Kidney epithelial cell (primary cell): Measurements from ENCODE around the gene PZP. TPM values are rescaled to one million over a fixed set of nuclear protein-coding genes. Genes with fewer than 3 reads are reported as not detected.

Source experiments
- DNase-seq: peaks from one replicate; pipeline ENCODE4 v3.0.0-alpha.2; 2010; ENCODE audit warnings: low read depth
- H3K27me3 ChIP-seq: 2 replicates; pipeline ENCODE4 v1.6.0; 2011; ENCODE audit warnings: low read length; ENCODE audit not compliant: control insufficient read depth, insufficient read depth
- H3K36me3 ChIP-seq: 2 replicates; pipeline ENCODE4 v1.5.1; 2011; ENCODE audit warnings: low read length; ENCODE audit not compliant: control insufficient read depth, insufficient read depth
- H3K4me3 ChIP-seq: 2 replicates; pipeline ENCODE4 v1.5.1; 2011; ENCODE audit warnings: low read depth, mild to moderate bottlenecking, control low read depth, low read length
- total RNA-seq: library from RNA; depleted of rRNA; stranded (reverse); fragments of >200 nt; gene quantifications from 2 replicates; pipeline ENCODE4 v1.2.3, GENCODE V29; 2015
- TF ChIP-seq, protein P1 (sequence below): IDR thresholded peaks from 2 replicates; pipeline ENCODE4 v1.5.1; 2011; ENCODE audit warnings: mild to moderate bottlenecking, moderate library complexity, low read length, control low read depth, inconsistent platforms; ENCODE audit not compliant: insufficient read depth, poor library complexity, severe bottlenecking

PZP gene
- total RNA-seq, 1 donor from 2014 or later = not detected

DNA sequence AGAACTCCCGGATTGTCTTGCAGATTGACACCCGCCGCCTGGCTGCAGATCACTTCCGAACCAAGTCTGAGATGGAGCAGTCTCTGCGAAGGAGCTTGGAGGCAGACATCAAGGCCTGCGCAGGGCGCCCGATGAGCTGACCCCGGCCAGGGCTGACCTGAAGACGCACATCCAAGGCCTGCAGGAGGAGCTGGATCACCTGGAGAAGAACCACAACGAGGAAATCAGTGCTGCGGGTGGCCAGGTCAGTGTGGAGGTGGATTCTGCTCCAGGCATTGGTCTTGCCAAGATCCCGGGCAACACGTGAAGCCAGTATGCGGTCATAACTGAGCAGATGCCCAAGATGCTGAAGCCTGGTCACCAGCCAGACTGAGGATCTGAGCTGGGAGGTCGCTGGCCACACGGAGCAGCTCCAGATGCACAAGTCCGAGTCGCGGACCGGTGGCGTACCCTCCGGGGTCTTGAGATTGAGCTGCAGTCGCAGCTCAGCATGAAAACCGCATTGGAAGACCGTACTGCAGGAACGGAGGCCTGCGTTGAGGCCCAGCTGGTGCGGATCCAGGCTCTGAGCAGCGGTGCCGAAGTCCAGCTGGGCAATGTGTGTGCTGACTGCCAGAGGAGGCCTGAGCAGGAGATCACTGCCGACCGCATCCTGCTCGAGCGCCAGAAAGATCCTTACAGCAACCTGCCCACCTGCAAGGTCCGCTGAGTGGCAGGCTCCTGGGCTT, 80.1 kb downstream of the PZP start:
- no peak overlapping the region for H3K4me3 ChIP-seq
- TF ChIP-seq, protein P1, sequence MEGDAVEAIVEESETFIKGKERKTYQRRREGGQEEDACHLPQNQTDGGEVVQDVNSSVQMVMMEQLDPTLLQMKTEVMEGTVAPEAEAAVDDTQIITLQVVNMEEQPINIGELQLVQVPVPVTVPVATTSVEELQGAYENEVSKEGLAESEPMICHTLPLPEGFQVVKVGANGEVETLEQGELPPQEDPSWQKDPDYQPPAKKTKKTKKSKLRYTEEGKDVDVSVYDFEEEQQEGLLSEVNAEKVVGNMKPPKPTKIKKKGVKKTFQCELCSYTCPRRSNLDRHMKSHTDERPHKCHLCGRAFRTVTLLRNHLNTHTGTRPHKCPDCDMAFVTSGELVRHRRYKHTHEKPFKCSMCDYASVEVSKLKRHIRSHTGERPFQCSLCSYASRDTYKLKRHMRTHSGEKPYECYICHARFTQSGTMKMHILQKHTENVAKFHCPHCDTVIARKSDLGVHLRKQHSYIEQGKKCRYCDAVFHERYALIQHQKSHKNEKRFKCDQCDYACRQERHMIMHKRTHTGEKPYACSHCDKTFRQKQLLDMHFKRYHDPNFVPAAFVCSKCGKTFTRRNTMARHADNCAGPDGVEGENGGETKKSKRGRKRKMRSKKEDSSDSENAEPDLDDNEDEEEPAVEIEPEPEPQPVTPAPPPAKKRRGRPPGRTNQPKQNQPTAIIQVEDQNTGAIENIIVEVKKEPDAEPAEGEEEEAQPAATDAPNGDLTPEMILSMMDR = no peak
- H3K27me3 ChIP-seq = no peaks in the 10 kb centered on the region
- no peaks in the 10 kb centered on the region for H3K36me3 ChIP-seq
- DNase-seq = no peak

DNA sequence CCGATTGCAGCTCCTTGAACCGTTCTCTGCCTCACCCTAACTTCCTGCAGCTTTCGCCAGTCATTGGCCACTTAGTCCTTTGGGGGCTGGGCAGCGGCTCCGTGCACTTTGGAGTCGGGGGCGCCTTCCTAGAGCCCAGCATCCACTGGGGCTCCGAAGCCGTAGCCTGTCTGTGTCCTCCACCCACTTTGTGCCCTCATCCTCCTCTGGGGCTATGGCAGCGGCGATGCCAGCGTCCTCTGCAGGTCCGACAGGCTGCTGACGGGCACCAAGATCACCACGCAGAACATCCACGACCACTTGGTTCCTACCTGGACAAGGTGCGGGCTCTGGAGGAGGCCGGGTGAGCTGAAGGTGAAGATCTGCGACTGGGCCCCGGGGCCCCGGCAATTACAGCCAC, 80.7 kb downstream of the PZP start:
- Histone ChIP-seq H3K4me3 (no peak overlapping the region), H3K36me3 (no peaks in the 10 kb centered on the region), H3K27me3 (no peaks in the 10 kb centered on the region)
- DNase-seq = no peak
- TF ChIP-seq, protein P1 = no peak

DNA sequence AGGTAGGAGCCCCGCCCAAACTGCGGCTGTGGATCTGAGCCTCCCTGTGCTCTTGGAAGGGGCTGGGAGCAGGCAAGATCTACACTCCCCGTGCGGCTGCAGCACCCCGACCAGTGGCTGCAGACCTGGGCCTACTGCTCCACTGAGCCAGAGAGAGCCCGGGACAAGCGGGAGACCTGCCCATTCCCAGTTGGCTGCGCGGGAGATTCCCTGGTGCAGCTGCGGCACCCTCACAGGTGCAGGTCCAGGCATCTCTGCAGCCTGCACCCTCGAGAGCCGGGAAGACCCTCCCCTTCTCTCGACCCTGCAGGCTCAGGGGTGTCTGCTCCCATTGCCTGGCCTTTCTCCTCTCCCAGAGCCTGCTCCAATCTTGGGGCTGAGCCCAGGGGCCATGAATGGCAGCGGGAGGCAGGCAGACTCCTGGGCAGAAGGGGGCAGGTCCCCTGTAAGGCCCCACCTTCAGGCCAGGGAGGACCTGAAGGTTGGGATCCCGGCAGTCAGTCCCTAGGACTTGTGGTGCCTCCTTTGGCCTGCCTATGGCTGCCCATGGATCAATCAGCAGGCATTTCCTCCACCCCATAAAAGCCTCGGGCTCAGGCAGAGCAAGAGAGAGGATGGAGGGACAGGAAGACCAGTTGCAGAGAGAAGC, 83.7 kb downstream of the PZP start:
- TF ChIP-seq, protein P1 = no peak
- Histone ChIP-seq H3K4me3 (no peak overlapping the region), H3K27me3 (no peaks in the 10 kb centered on the region), H3K36me3 (no peaks in the 10 kb centered on the region)
- DNase-seq = no peak

DNA sequence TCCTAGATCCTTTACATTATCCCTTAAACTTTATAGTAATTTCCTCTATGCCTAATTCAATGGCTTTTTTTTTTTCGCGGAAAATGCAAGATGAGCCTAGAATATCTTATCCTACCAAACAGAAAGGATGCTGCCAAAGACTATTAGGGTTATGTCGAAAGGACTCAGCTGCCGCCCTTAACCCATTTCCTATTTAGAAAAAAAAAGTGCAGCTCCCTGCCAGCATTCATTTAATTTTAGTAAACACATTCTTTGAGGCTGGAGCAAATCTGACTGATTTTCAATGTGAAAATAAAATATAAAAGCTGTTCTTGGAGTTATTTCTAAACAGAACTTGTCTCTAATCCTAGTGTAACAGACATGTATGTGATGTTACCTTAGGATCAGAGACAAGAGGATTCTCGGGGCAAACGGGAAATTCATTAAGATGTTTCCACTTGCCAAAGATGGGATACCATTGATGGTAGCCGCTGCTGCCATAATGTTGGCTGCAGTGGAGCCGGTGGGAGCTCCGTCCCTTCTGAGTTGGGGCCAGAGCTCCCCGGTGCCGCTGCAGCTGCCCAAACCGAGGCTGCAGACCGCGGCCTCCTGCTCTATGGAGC, 84.3 kb downstream of the PZP start:
- H3K36me3 ChIP-seq = no peaks in the 10 kb centered on the region
- no peaks in the 10 kb centered on the region for H3K27me3 ChIP-seq
- DNase-seq = no peak
- H3K4me3 ChIP-seq = no peak overlapping the region
- TF ChIP-seq, protein P1 = no peak

DNA sequence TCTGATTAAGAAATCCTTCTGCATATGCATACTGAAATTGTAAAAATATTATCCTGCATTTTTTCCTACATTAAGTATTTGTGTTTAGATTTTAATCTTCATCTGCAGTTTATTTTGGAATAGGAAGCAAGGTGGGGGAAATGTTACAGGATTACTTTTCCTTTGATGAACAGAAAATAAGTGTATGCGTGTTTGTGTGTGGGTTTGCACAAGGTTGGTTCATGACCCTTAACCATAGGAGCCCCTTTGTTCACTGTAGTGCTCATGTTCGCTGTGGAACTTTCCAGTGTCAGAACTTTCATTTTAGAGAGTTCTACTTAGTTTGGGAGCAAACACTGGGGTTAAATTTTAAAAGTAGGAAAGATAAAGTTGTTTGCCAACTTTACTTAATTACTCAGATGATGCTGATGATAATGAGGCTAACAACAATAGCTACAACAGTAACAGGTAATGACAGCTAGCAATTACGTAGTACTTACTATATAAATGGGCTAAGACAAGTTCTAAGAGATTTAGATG, 86.0 kb downstream of the PZP start:
- no peaks in the 10 kb centered on the region for H3K27me3 ChIP-seq
- TF ChIP-seq, protein P1 = no peak
- no peak for DNase-seq
- H3K36me3 ChIP-seq = no peaks in the 10 kb centered on the region
- no peak overlapping the region for H3K4me3 ChIP-seq
